Common myeloid progenitor, CD34-positive (primary cell): ENCODE data around the gene S100A4.
"Not testable (repeated sequence)": the region's sequence is repeated elsewhere in the genome, so short reads cannot be mapped to it uniquely, and the experiment has no call there.

ENCODE experiments used
- CTCF ChIA-PET: fragments of 350-600 bp; sonication (Branson Sonifier 250); formaldehyde crosslinking; loops from one replicate; lab custom pipeline; 2021; ENCODE audit warnings: antibody characterized with exemption; lab: Charles Lee
- POLR2A ChIA-PET: fragments of 350-600 bp; sonication (Branson Sonifier 250); formaldehyde crosslinking; loops from one replicate; lab custom pipeline; 2021; ENCODE audit warnings: antibody characterized with exemption; lab: Charles Lee
- DNase-seq, 3 donors: peaks; one replicate each; pipeline versions ENCODE4 v3.0.0 to v3.0.0-alpha.2; 2013
- H3K27ac ChIP-seq, 2 experiments: 1 replicate in 1 of 2; 2 replicates in 1 of 2; pipeline ENCODE4 v1.7.0; 2013; ENCODE audit warnings: inconsistent platforms in 2 of 2, low read length in 2 of 2, mild to moderate bottlenecking in 2 of 2, low read depth in 1 of 2, moderate library complexity in 1 of 2; ENCODE audit not compliant: severe bottlenecking in 2 of 2, insufficient read depth in 1 of 2, poor library complexity in 1 of 2
- H3K27me3 ChIP-seq, 5 experiments: replicated peaks in 2 of 5; 1 replicate in 3 of 5; 2 replicates in 2 of 5; pipeline versions ENCODE4 v1.6.1 to v1.7.0; 2013; ENCODE audit warnings: low read length in 4 of 5, mild to moderate bottlenecking in 2 of 5, moderate library complexity in 2 of 5, inconsistent platforms in 1 of 5; ENCODE audit not compliant: insufficient read depth in 5 of 5, control insufficient read depth in 4 of 5
- H3K36me3 ChIP-seq, 4 experiments: 1 replicate in 2 of 4; 2 replicates in 2 of 4; pipeline versions ENCODE4 v1.6.1 to v1.7.0; 2013; ENCODE audit warnings: low read length in 3 of 4, control low read depth in 1 of 4, mild to moderate bottlenecking in 1 of 4; ENCODE audit not compliant: control insufficient read depth in 4 of 4, insufficient read depth in 4 of 4
- H3K4me1 ChIP-seq, 4 experiments: 1 replicate in 3 of 4; 2 replicates in 1 of 4; pipeline versions ENCODE4 v1.6.1 to v1.7.1; 2013; ENCODE audit warnings: low read length in 3 of 4, mild to moderate bottlenecking in 3 of 4, control low read depth in 1 of 4, inconsistent platforms in 1 of 4, moderate library complexity in 1 of 4; ENCODE audit not compliant: control insufficient read depth in 4 of 4, insufficient read depth in 4 of 4; ENCODE audit errors: control extremely low read depth in 1 of 4
- H3K4me3 ChIP-seq, 7 experiments: 1 replicate in 4 of 7; 2 replicates in 3 of 7; pipeline versions ENCODE4 v1.5.1 to v1.7.0; 2013; ENCODE audit warnings: mild to moderate bottlenecking in 7 of 7, low read length in 6 of 7, moderate library complexity in 6 of 7, inconsistent platforms in 2 of 7, low read depth in 2 of 7, control low read depth in 1 of 7; ENCODE audit not compliant: insufficient read depth in 4 of 7, control insufficient read depth in 1 of 7; ENCODE audit errors: extremely low read depth in 1 of 7
- H3K9me3 ChIP-seq, 5 experiments: 1 replicate in 4 of 5; 2 replicates in 1 of 5; pipeline versions ENCODE4 v1.6.1 to v1.7.1; 2013; ENCODE audit warnings: low read length in 4 of 5, mild to moderate bottlenecking in 2 of 5, inconsistent platforms in 1 of 5, low read depth in 1 of 5, moderate library complexity in 1 of 5; ENCODE audit not compliant: control insufficient read depth in 4 of 5, insufficient read depth in 2 of 5; ENCODE audit errors: control extremely low read depth in 1 of 5
- WGBS: methylation state at CpG from one replicate; pipeline ENCODE4 v1.1.5; 2013; ENCODE audit not compliant: insufficient coverage; 5-methylcytosine and 5-hydroxymethylcytosine counted together

The S100A4 gene

DNA sequence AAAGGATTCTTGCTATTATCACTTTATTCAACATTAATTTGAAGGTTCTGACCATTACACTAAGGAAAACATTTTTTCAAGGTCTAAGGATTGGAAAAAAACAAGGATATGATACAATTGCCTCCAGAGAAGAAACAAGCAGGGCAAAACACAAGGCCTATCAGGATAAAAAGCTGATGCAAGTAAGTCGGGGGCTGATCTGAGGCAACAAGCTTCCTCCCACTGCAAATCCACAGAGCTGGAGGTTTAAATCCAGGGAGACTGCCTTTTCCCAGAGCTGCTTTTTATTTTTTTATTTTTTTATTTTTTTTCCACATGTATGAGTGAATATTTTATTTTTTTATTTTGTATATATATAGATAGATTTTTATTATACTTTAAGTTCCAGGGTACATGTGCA lies 39.4 kb upstream of the S100A4 start:
- DNase-seq: no peak
- Histone ChIP-seq H3K27me3 (no peaks in the 10 kb centered on the region), H3K9me3 (no peaks in the 10 kb centered on the region), H3K27ac (no peak overlapping the region), H3K4me1 (no peaks in the 10 kb centered on the region), H3K4me3 (no peak overlapping the region), H3K36me3 (no peaks in the 10 kb centered on the region)
- WGBS: 90% methylated on average over 1 of the region's 1 CpG
- POLR2A ChIA-PET: no interaction called here
- CTCF ChIA-PET: no interaction called here

DNA sequence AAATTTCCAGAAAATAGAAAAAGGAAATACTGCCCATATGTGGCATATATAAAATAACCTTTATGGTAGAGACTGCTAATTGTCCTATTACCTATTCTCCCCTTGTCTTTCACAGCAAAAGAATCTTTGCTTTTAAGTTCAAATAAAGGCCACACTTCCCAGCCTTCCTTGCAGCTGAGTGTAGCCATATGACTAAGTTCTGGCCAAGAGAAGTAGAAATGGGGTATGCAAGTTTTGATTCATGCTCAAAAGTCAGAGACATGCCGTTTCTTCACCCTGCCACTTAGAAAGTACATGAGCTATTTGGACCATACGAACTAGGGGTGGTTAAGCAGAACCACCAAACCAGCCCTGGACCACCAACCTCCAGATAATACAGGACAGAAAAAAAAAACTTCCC lies 38.4 kb upstream of the S100A4 start:
- no peak for DNase-seq
- ChIA-PET POLR2A (no interaction called here), CTCF (no interaction called here)
- Histone ChIP-seq H3K36me3 (no peaks in the 10 kb centered on the region), H3K27ac (no peak overlapping the region), H3K9me3 (no peaks in the 10 kb centered on the region), H3K4me1 (no peaks in the 10 kb centered on the region), H3K4me3 (no peak overlapping the region), H3K27me3 (no peaks in the 10 kb centered on the region)
- WGBS: 90% methylated on average over 2 of the region's 2 CpGs

DNA sequence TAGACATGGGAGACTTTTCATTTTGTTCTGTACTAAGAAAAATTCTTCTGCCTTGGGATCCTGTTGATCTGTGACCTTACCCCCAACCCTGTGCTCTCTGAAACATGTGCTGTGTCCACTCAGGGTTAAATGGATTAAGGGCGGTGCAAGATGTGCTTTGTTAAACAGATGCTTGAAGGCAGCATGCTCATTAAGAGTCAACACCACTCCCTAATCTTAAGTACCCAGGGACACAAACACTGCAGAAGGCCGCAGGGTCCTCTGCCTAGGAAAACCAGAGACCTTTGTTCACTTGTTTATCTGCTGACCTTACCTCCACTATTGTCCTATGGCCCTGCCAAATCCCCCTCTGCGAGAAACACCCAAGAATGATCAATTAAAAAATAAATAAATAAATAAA lies 37.9 kb upstream of the S100A4 start:
- H3K27me3 ChIP-seq, H3K4me3 ChIP-seq, H3K36me3 ChIP-seq, CTCF ChIA-PET, POLR2A ChIA-PET, DNase-seq, H3K9me3 ChIP-seq, H3K4me1 ChIP-seq, H3K27ac ChIP-seq: not testable (repeated sequence)
- 100% methylated on average over 1 of the region's 3 CpGs for WGBS

DNA sequence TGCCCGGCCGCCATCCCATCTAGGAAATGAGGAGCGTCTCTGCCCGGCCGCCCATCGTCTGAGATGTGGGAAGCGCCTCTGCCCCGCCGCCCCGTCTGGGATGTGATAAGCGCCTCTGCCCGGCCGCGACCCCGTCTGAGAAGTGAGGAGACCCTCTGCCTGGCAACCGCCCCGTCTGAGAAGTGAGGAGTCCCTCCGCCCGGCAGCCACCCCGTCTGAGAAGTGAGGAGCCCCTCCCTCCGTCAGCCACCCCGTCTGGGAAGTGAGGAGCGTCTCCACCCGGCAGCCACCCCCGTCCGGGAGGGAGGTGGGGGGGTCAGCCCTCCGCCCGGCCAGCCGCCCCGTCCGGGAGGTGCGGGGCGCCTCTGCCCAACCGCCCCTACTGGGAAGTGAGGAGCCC lies 37.2 kb upstream of the S100A4 start:
- H3K9me3 ChIP-seq, H3K27me3 ChIP-seq, POLR2A ChIA-PET, H3K4me1 ChIP-seq, DNase-seq, H3K27ac ChIP-seq, CTCF ChIA-PET, H3K36me3 ChIP-seq, H3K4me3 ChIP-seq: not testable (repeated sequence)
- 95% methylated on average over 11 of the region's 34 CpGs for WGBS

DNA sequence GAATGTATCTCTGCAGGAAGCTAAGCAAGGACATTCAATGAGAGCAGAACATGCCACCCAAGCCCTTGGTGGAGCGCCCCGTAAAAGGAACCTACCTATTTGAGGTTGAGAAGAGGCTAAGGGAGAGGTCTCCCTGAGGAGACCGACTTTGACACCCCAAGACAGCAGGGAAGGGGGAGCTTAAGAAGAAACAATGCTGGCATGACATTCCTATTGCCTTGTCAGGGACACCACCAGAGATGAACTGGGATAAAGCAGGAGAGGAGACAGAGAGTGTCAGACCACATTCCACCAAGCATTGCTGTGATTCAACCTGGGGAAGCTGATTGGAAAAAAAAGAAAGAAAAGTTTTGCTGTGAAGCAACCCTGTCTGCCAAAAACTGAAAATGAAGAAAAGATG lies 33.3 kb upstream of the S100A4 start:
- DNase-seq: no peak
- H3K36me3 ChIP-seq: no peaks in the 10 kb centered on the region
- H3K27me3 ChIP-seq: peaks cover 0 to 8% (median 0%) of the 10 kb centered on the region in 5 experiments
- H3K4me3 ChIP-seq: no peak overlapping the region
- WGBS: 90% methylated on average over 3 of the region's 3 CpGs
- CTCF ChIA-PET: interaction anchor here (1.3 to 1.6 kb wide), 2 partner anchors 9 to 36 kb away, joined by 5 read pairs; no protein-coding TSS in a partner anchor
- no peaks in the 10 kb centered on the region for H3K9me3 ChIP-seq
- no peak overlapping the region for H3K27ac ChIP-seq
- POLR2A ChIA-PET: no interaction called here
- H3K4me1 ChIP-seq: peaks cover 0 to 2% (median 0%) of the 10 kb centered on the region in 4 experiments

DNA sequence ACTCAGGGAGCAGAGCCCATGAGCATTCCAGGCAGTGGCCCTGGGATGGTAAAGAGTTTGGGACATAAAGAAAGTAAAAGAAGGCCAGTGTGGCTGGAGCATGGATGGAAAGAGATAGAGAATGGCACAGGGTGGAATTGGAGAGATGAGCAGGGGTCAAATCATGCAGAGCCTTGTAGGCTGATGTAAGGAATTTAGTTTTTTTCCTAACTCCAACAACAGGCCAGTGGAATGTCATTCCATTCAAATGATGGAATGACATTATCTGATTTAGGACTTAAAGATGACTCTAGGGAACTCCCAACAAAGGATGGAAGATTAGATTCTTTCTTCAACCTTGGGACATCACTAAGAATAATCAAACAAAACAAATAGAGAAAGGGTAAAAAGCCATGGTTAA lies 32.9 kb upstream of the S100A4 start:
- Histone ChIP-seq H3K36me3 (no peaks in the 10 kb centered on the region), H3K4me3 (no peak overlapping the region), H3K4me1 (peaks cover under 1 to 4% (median 1%) of the 10 kb centered on the region in 4 experiments), H3K27ac (no peak overlapping the region), H3K27me3 (peaks cover 0 to 8% (median 0%) of the 10 kb centered on the region in 5 experiments), H3K9me3 (no peaks in the 10 kb centered on the region)
- DNase-seq: no peak
- CTCF ChIA-PET: interaction anchor here (1.3 to 3.1 kb wide), 6 partner anchors 8 to 52 kb away, joined by 4 to 22 read pairs (median 5); no protein-coding TSS in a partner anchor
- POLR2A ChIA-PET: no interaction called here

DNA sequence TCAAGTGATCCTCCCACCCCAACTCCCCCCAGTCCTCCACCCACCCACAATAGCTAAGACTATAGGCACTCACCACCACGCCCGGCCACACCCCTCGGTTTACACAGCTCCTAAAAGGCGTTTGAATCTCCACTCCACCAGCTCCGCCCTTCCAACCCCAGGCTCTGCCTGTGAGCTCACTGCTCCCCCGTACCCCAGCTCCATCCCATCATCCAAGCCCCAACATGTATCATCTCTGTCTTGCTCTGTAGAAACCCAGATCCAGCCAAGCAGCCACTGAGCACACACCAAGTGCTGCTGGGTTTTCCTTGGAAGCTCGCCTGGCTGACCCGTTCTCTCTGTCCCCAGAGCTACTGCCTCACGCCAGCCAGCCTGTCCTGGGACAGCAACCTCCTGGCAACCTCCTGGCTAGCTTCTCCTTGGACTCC lies 32.0 kb upstream of the S100A4 start:
- H3K4me1 ChIP-seq: peaks cover 6 to 13% (median 10%) of the 10 kb centered on the region in 4 experiments
- ChIA-PET POLR2A (no interaction called here), CTCF (interaction anchor here (0.8 to 3.1 kb wide), 15 partner anchors 8 to 67 kb away, joined by 3 to 22 read pairs (median 4); partner anchors contain the start of genes S100A13 and S100A14)
- no peaks in the 10 kb centered on the region for H3K36me3 ChIP-seq
- 87% methylated on average over 7 of the region's 9 CpGs for WGBS
- H3K27me3 ChIP-seq: peaks cover 0 to 8% (median 0%) of the 10 kb centered on the region in 5 experiments
- H3K27ac ChIP-seq: no peak overlapping the region
- no peak overlapping the region for H3K4me3 ChIP-seq
- DNase-seq: no peak
- no peaks in the 10 kb centered on the region for H3K9me3 ChIP-seq
